Measurements from ENCODE around the gene ABHD3.

DNA sequence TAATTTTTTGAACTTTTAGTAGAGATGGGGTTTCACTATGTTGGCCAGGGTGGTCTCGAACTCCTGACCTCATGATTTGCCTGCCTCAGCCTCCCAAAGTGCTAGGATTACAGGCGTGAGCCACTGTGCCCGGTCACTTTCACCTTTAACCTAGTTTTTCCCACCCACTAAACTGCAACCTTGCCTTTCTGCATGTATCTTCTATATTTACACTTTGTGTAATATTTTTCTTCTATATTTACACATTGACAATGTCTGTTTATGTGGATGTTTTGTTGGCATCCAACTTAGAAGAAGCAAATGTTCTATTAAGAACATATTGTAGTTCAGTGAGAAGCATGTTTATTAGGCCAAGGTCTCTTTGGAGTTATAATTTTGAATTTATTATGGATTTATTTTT is 65.8 kb downstream of the ABHD3 start:
- no peak for TF ChIP-seq EZH2 (IDR thresholded peaks at IDR 0.05; ENCODE audit: insufficient read depth, poor library complexity, severe bottlenecking)
- TF ChIP-seq EZH2phosphoT487 (IDR thresholded peaks at IDR 0.05; ENCODE audit: insufficient read depth, low read depth): no peak
